ENCODE results near the gene JPH3.

DNA sequence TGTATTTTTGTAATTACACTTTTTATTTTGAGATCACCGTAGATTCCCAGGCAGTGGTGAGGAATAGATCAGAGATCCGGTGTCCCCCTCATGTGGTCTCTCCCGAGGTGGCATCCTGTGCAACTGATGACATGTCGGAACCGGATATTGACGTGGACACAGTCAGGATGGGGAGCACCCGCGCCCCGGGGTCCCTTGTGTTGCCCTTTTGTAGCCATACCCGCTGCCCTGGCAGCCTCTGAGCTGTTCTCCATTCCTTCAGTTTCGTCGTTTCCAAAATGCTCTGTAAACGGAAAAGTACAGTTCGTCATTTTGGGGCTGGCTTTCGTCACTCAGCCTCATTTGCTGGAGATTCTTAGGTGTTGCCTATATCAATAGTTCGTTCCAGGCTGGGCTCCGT lies 14.2 kb downstream of the JPH3 start:
- TF ChIP-seq, protein P1, sequence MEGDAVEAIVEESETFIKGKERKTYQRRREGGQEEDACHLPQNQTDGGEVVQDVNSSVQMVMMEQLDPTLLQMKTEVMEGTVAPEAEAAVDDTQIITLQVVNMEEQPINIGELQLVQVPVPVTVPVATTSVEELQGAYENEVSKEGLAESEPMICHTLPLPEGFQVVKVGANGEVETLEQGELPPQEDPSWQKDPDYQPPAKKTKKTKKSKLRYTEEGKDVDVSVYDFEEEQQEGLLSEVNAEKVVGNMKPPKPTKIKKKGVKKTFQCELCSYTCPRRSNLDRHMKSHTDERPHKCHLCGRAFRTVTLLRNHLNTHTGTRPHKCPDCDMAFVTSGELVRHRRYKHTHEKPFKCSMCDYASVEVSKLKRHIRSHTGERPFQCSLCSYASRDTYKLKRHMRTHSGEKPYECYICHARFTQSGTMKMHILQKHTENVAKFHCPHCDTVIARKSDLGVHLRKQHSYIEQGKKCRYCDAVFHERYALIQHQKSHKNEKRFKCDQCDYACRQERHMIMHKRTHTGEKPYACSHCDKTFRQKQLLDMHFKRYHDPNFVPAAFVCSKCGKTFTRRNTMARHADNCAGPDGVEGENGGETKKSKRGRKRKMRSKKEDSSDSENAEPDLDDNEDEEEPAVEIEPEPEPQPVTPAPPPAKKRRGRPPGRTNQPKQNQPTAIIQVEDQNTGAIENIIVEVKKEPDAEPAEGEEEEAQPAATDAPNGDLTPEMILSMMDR (IDR thresholded peaks at IDR 0.05) = no peak
- TF ChIP-seq POLR2AphosphoS5 (IDR thresholded peaks at IDR 0.05) = no peak
- TF ChIP-seq EP300 (IDR thresholded peaks at IDR 0.05) = no peak
- no peak for TF ChIP-seq POLR2A (IDR thresholded peaks at IDR 0.05)

All from sigmoid colon (tissue), 4 donors.